GM12801 (cell line): ENCODE results near the gene NLGN2.

Experiments used
- CTCF ChIP-seq: IDR thresholded peaks from one replicate; pipeline ENCODE4 v1.5.1; 2011; ENCODE audit warnings: control low read depth; ENCODE audit not compliant: insufficient read length; ENCODE audit errors: extremely low read depth

Gene NLGN2

GRCh38 chr17:7394452-7395191, 13.0 kb upstream of the NLGN2 start, which contains the start of gene PLSCR3:
TSS of gene PLSCR3 (minus strand) at chr17:7394525. CDS start at chr17:7394110, 415 bp downstream.
- no peak for TF ChIP-seq CTCF

DNA sequence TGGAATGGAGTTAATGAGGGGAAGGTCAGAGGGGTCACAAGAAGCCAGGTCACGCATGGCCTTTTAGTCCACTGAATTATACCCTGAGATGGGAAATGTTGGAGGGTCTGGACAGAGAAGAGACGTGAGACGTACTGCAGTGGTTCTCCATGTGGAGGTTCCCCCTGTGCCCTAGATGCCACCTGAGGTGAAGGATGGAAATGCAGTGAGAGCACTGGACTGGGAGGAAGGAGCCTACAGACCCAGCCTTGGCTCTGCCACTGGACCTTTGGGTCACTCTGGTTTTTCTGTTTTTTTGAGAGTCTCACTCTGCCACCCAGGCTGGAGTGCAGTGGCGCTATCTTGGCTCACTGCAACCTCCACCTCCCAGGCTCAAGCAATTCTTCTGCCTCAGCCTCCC, 11.5 kb upstream of the NLGN2 start:
- TF ChIP-seq CTCF = no peak

DNA sequence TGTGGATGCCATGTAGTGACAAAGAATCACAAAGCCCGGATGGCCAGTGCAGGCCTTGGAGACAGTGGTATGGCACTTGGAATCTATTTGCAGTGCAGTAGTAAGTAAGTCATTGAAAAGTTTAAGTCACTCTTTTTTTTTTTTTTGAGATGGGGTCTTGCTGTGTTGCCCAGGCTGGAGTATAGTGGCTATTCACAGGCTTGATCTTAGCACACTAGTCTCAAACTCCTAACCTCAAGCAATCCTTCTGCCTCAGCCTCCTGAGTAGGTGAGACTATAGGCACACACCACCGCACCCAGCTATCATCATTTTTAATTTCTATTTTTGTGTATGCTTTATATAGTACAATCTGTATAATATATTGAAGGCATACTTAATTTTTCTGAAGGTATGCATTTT, 9.0 kb upstream of the NLGN2 start:
- TF ChIP-seq CTCF = no peak

GRCh38 chr17:7403043-7403726, 4.5 kb upstream of the NLGN2 start:
- no peak for TF ChIP-seq CTCF

DNA sequence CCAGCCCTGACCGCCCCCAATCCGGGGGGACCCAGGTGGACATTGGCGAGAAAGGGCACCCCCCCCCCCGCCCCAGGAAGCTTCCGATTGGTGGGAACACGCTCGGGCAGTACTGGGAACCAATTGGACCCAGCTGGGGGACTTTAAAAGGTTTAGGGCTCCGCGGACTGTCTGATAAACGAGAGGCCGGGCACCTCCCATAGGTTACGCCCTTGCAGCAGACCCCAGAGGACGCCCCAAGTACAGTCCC, 4.0 kb upstream of the NLGN2 start:
- no peak for TF ChIP-seq CTCF

DNA sequence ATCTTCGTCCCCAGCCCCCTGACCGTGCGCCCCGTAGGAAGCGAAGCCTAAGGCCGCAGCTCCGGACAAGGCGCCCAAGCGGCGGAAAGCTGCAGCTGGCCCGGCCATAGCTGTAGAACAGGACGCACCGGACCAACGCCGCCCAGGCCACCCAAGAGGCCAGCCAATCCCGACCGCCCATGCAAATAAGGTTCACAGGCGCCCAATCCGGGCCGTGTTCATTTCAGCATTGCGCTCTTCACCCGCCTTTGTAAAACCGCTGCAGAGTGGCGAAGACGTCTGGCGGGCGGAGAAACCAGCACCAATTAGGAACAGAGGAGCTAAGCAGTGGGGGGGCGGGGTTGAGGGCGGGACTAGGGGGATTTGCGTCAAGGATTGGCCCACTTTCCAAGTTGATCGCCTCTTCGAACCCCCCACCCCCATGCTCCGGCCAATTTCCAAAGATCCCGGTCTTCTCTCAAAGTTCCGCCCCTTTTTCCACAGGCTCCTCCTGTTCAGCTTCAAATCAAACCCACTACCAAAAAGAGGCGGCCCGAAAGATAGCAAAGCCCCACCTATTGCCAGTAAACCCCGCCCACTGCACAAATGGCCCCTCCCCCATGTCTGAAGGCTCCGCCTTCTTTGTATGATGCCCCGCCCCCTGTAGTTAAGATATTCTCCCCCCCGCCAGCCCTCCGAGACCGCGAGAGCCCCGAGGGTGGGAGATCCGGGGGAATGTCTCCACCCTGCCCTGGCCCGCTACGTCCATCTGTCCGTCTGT, 3.5 kb upstream of the NLGN2 start, which contains the start of gene TMEM256:
Gene TMEM256 (minus strand): TSS at position 121 of the 760 bp plus-strand sequence. CDS start 13 bp downstream, at position 108.
- no peak for TF ChIP-seq CTCF

- no peak for TF ChIP-seq CTCF
These were observed 2.8 kb upstream of the NLGN2 start for GRCh38 chr17:7404737-7405349.
